ENCODE measurements around the gene SGPL1. TPM values are rescaled to one million over a fixed set of nuclear protein-coding genes. Genes with fewer than 3 reads are reported as not detected.

SGPL1 gene
- total and polyA plus RNA-seq, 12 donors = 3.7 to 20.3 (median 12.6) TPM

- Histone ChIP-seq H3K4me1 (peaks cover 4 to 32% (median 16%) of the 10 kb centered on the region in 9 donors), H3K27me3 (no peaks in the 10 kb centered on the region), H3K27ac (no peak overlapping the region), H3K9me3 (no peaks in the 10 kb centered on the region), H3K4me3 (no peak overlapping the region), H3K36me3 (no peaks in the 10 kb centered on the region)
- no peak for DNase-seq
- 87 to 90% methylated on average over 10 of the region's 10 CpGs for WGBS, 2 donors
- intact Hi-C loops (cut with DNase I) = no loop called here
- TF ChIP-seq CTCF (IDR thresholded peaks at IDR 0.05) = no peak
- no peak for ATAC-seq
Measured at GRCh38 chr10:70893227-70894006, 77.7 kb downstream of the SGPL1 start.

GRCh38 chr10:70894416-70894815, 78.7 kb downstream of the SGPL1 start:
- intact Hi-C loops (cut with DNase I) = no loop called here
- 95% methylated on average over 2 of the region's 2 CpGs for WGBS, 2 donors
- Histone ChIP-seq H3K4me1 (peaks cover 4 to 22% (median 9%) of the 10 kb centered on the region in 9 donors), H3K9me3 (no peaks in the 10 kb centered on the region), H3K27ac (no peak overlapping the region), H3K36me3 (no peaks in the 10 kb centered on the region), H3K27me3 (no peaks in the 10 kb centered on the region), H3K4me3 (no peak overlapping the region)
- no peak for ATAC-seq
- no peak for TF ChIP-seq CTCF (IDR thresholded peaks at IDR 0.05)
- no peak for DNase-seq

GRCh38 chr10:70896551-70896950, 80.8 kb downstream of the SGPL1 start:
- Histone ChIP-seq H3K4me3 (no peak overlapping the region), H3K4me1 (peaks cover 0 to 4% (median 0%) of the 10 kb centered on the region in 9 donors), H3K9me3 (no peaks in the 10 kb centered on the region), H3K27me3 (peaks cover 0 to 5% (median 0%) of the 10 kb centered on the region in 7 donors), H3K36me3 (no peaks in the 10 kb centered on the region), H3K27ac (no peak overlapping the region)
- DNase-seq (no peak), ATAC-seq (no peak)
- intact Hi-C loops (cut with DNase I) = no loop called here
- TF ChIP-seq CTCF (IDR thresholded peaks at IDR 0.05) = no peak
- 97 to 98% methylated on average over 1 of the region's 1 CpG for WGBS, 2 donors

GRCh38 chr10:70898687-70899086, 82.9 kb downstream of the SGPL1 start:
- Histone ChIP-seq H3K4me1 (peaks cover 0 to 9% (median 4%) of the 10 kb centered on the region in 9 donors), H3K36me3 (no peaks in the 10 kb centered on the region), H3K9me3 (no peaks in the 10 kb centered on the region), H3K4me3 (no peak overlapping the region), H3K27me3 (peaks cover 0 to 5% (median 0%) of the 10 kb centered on the region in 7 donors), H3K27ac (no peak overlapping the region)
- no peak for TF ChIP-seq CTCF (IDR thresholded peaks at IDR 0.05)
- WGBS, 2 donors = 91 to 94% methylated on average over 3 of the region's 3 CpGs
- intact Hi-C loops (cut with DNase I) = no loop called here
- ATAC-seq (no peak), DNase-seq (no peak)

All from heart right ventricle (tissue), 16 donors.